Measurements from ENCODE around the gene TP53.

The TP53 gene

GRCh38 chr17:7706631-7707354 lies 19.5 kb upstream of the TP53 start:
- no peak for DNase-seq

- DNase-seq: no peak
Observed at GRCh38 chr17:7705269-7706255, 18.3 kb upstream of the TP53 start.

- DNase-seq: no peak
Observed at GRCh38 chr17:7704601-7705268, 17.4 kb upstream of the TP53 start, which contains the start of gene EFNB3. EFNB3 (plus strand) TSS chr17:7705202; CDS start chr17:7705599, 397 bp downstream.

GRCh38 chr17:7703584-7704479 lies 16.5 kb upstream of the TP53 start:
- peak; percentile 71 for DNase-seq

- no peak for DNase-seq
Observed at GRCh38 chr17:7702776-7703175, 15.5 kb upstream of the TP53 start.

- no peak for DNase-seq
Observed at GRCh38 chr17:7701681-7702080, 14.4 kb upstream of the TP53 start.

GRCh38 chr17:7700510-7700909 lies 13.2 kb upstream of the TP53 start:
- no peak for DNase-seq

GRCh38 chr17:7697828-7698588 lies 10.7 kb upstream of the TP53 start:
- DNase-seq: no peak

GRCh38 chr17:7695586-7695985 lies 8.3 kb upstream of the TP53 start:
- no peak for DNase-seq

- no peak for DNase-seq
Observed at GRCh38 chr17:7688808-7689316, 1.6 kb upstream of the TP53 start.

GRCh38 chr17:7687908-7688807 lies 868 bp upstream of the TP53 start, which contains the start of gene WRAP53:
WRAP53 (plus strand) TSS chr17:7688477; CDS start chr17:7688649, 172 bp downstream.
- DNase-seq: peak; percentile 93

GRCh38 chr17:7686222-7687071 lies 843 bp downstream of the TP53 start:
- DNase-seq: peak; percentile 63

GRCh38 chr17:7685533-7686221 lies 1.6 kb downstream of the TP53 start:
- DNase-seq: peak; percentile 75

- no peak for DNase-seq
Observed at GRCh38 chr17:7684851-7685532, 2.3 kb downstream of the TP53 start.

GRCh38 chr17:7677388-7678067 lies 9.8 kb downstream of the TP53 start:
- DNase-seq: no peak

GRCh38 chr17:7676533-7676932 lies 10.8 kb downstream of the TP53 start:
- no peak for DNase-seq

GRCh38 chr17:7674934-7675333 lies 12.4 kb downstream of the TP53 start:
- DNase-seq: no peak

Data from DMS153 (cell line).